ENCODE measurements around the gene PSMB7.

Gene PSMB7

GRCh38 chr9:124415102-124415851 is at the start of gene PSMB7:
Gene PSMB7, minus strand, starts transcription at chr9:124415442. Its CDS starts 17 bp downstream, at chr9:124415425.
- Histone ChIP-seq H3K4me3 (ENCODE audit: low read length in 2 of 2) (peak within 1 kb of the TSS; percentile 90 to 92), H3K27ac (ENCODE audit: low read depth in 2 of 2, low read length in 2 of 2) (peak within 1 kb of the TSS; percentile 3 to 52), H3K4me1 (ENCODE audit: control insufficient read depth in 2 of 2, insufficient read depth in 2 of 2, low read length in 2 of 2) (peaks cover 9 to 10% of the 10 kb centered on the region in 2 donors), H3K9ac (ENCODE audit: low read depth in 1 of 2, low read length in 2 of 2) (peak within 1 kb of the TSS; percentile 61 to 77), H3K36me3 (ENCODE audit: control insufficient read depth in 2 of 2, insufficient read depth in 2 of 2, low read length in 2 of 2) (peaks cover 31 to 35% of the 10 kb centered on the region in 2 donors), H3K9me3 (ENCODE audit: control insufficient read depth in 2 of 2, low read length in 2 of 2) (no peaks in the 10 kb centered on the region), H3K27me3 (ENCODE audit: control insufficient read depth in 2 of 2, insufficient read depth in 2 of 2, low read length in 2 of 2) (no peaks in the 10 kb centered on the region)

DNA sequence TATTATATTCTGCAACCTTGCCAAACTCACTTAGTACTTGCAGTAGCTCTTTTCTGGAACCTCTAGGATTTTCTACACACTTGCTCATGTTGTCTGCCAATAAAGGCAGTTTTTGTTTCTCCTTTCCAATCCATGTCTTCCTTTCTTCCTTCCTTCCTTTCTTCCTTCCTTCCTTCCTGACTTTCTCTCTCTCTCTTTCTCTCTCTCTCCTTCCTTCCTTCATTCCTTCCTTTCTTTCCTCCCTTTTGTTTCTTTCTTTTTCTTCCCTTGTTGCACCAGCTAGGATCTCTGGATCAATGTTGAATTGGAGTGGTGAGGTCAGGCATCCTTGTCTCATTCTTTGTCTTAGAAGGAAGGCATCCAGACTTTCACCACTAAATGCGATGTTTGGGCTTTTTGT is 47.5 kb upstream of the PSMB7 start:
- H3K9me3 ChIP-seq (ENCODE audit: control insufficient read depth in 2 of 2, low read length in 2 of 2): no peaks in the 10 kb centered on the region
- H3K36me3 ChIP-seq (ENCODE audit: control insufficient read depth in 2 of 2, insufficient read depth in 2 of 2, low read length in 2 of 2): no peaks in the 10 kb centered on the region
- no peak overlapping the region for H3K4me3 ChIP-seq (ENCODE audit: low read length in 2 of 2)
- no peak overlapping the region for H3K9ac ChIP-seq (ENCODE audit: low read depth in 1 of 2, low read length in 2 of 2)
- H3K27me3 ChIP-seq (ENCODE audit: control insufficient read depth in 2 of 2, insufficient read depth in 2 of 2, low read length in 2 of 2): peaks cover 0 to 2% of the 10 kb centered on the region in 2 donors
- H3K4me1 ChIP-seq (ENCODE audit: control insufficient read depth in 2 of 2, insufficient read depth in 2 of 2, low read length in 2 of 2): no peaks in the 10 kb centered on the region
- no peak overlapping the region for H3K27ac ChIP-seq (ENCODE audit: low read depth in 2 of 2, low read length in 2 of 2)

GRCh38 chr9:124458441-124458840 is 43.2 kb upstream of the PSMB7 start:
- H3K9me3 ChIP-seq (ENCODE audit: control insufficient read depth in 2 of 2, low read length in 2 of 2): no peaks in the 10 kb centered on the region
- peaks cover 0 to 2% of the 10 kb centered on the region in 2 donors for H3K4me1 ChIP-seq (ENCODE audit: control insufficient read depth in 2 of 2, insufficient read depth in 2 of 2, low read length in 2 of 2)
- no peaks in the 10 kb centered on the region for H3K36me3 ChIP-seq (ENCODE audit: control insufficient read depth in 2 of 2, insufficient read depth in 2 of 2, low read length in 2 of 2)
- H3K27me3 ChIP-seq (ENCODE audit: control insufficient read depth in 2 of 2, insufficient read depth in 2 of 2, low read length in 2 of 2): no peaks in the 10 kb centered on the region
- H3K27ac ChIP-seq (ENCODE audit: low read depth in 2 of 2, low read length in 2 of 2): no peak overlapping the region
- H3K4me3 ChIP-seq (ENCODE audit: low read length in 2 of 2): no peak overlapping the region
- H3K9ac ChIP-seq (ENCODE audit: low read depth in 1 of 2, low read length in 2 of 2): no peak overlapping the region

GRCh38 chr9:124457887-124458431 is 42.7 kb upstream of the PSMB7 start:
- peaks cover under 1 to 2% of the 10 kb centered on the region in 2 donors for H3K4me1 ChIP-seq (ENCODE audit: control insufficient read depth in 2 of 2, insufficient read depth in 2 of 2, low read length in 2 of 2)
- H3K9me3 ChIP-seq (ENCODE audit: control insufficient read depth in 2 of 2, low read length in 2 of 2): no peaks in the 10 kb centered on the region
- no peak overlapping the region for H3K9ac ChIP-seq (ENCODE audit: low read depth in 1 of 2, low read length in 2 of 2)
- H3K27me3 ChIP-seq (ENCODE audit: control insufficient read depth in 2 of 2, insufficient read depth in 2 of 2, low read length in 2 of 2): peaks cover 0 to under 1% of the 10 kb centered on the region in 2 donors
- H3K4me3 ChIP-seq (ENCODE audit: low read length in 2 of 2): no peak overlapping the region
- H3K36me3 ChIP-seq (ENCODE audit: control insufficient read depth in 2 of 2, insufficient read depth in 2 of 2, low read length in 2 of 2): no peaks in the 10 kb centered on the region
- no peak overlapping the region for H3K27ac ChIP-seq (ENCODE audit: low read depth in 2 of 2, low read length in 2 of 2)

DNA sequence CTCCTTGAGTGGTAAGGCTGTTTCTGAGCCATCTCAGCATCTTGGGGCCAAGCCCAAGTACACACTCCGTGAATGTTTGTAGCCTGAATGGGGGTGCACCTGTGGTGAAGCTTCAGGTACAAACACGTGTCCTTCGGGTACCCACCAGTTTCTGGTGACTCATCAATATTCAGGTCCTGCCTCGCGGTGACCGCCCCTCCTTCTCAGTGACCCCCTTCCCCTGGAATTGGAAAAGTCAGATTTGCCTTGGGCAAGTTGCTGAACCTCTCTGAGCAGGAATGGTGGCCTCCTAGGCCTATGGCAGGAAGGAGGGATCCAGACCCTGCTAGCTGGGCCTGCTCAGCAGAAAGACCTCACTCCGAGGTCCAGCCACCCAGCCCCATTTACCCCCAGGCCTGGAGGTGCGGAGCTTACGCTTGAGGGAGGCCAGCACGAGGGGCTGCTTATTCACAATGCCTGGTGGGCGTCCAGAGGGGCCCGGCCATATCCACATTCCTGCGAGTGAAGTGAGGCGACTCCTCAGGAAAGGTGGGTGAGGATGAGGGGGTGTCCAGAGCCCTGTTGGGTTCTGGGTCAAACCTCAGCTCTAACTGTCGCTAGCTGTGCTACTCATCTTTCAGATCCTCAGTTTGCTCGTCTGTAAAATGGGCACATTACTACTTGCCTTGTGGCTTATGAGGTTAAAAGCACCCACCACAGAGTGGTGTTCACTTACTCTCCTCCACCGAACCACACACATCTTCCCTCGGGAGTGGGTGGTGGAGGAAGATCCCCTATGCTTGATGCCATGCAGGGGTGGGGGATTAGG is 42.0 kb upstream of the PSMB7 start:
- Histone ChIP-seq H3K27ac (ENCODE audit: low read depth in 2 of 2, low read length in 2 of 2) (no peak overlapping the region), H3K27me3 (ENCODE audit: control insufficient read depth in 2 of 2, insufficient read depth in 2 of 2, low read length in 2 of 2) (peaks cover 2 to 3% of the 10 kb centered on the region in 2 donors), H3K9ac (ENCODE audit: low read depth in 1 of 2, low read length in 2 of 2) (no peak overlapping the region), H3K4me1 (ENCODE audit: control insufficient read depth in 2 of 2, insufficient read depth in 2 of 2, low read length in 2 of 2) (peaks cover 2% of the 10 kb centered on the region in 2 donors), H3K4me3 (ENCODE audit: low read length in 2 of 2) (no peak overlapping the region), H3K9me3 (ENCODE audit: control insufficient read depth in 2 of 2, low read length in 2 of 2) (no peaks in the 10 kb centered on the region), H3K36me3 (ENCODE audit: control insufficient read depth in 2 of 2, insufficient read depth in 2 of 2, low read length in 2 of 2) (no peaks in the 10 kb centered on the region)

GRCh38 chr9:124456341-124457078 is 41.3 kb upstream of the PSMB7 start:
- no peak overlapping the region for H3K27ac ChIP-seq (ENCODE audit: low read depth in 2 of 2, low read length in 2 of 2)
- H3K36me3 ChIP-seq (ENCODE audit: control insufficient read depth in 2 of 2, insufficient read depth in 2 of 2, low read length in 2 of 2): no peaks in the 10 kb centered on the region
- peaks cover 2% of the 10 kb centered on the region in 2 donors for H3K4me1 ChIP-seq (ENCODE audit: control insufficient read depth in 2 of 2, insufficient read depth in 2 of 2, low read length in 2 of 2)
- no peaks in the 10 kb centered on the region for H3K9me3 ChIP-seq (ENCODE audit: control insufficient read depth in 2 of 2, low read length in 2 of 2)
- no peak overlapping the region for H3K4me3 ChIP-seq (ENCODE audit: low read length in 2 of 2)
- peaks cover 5 to 6% of the 10 kb centered on the region in 2 donors for H3K27me3 ChIP-seq (ENCODE audit: control insufficient read depth in 2 of 2, insufficient read depth in 2 of 2, low read length in 2 of 2)
- no peak overlapping the region for H3K9ac ChIP-seq (ENCODE audit: low read depth in 1 of 2, low read length in 2 of 2)

GRCh38 chr9:124455820-124456219 is 40.6 kb upstream of the PSMB7 start:
- no peak overlapping the region for H3K27ac ChIP-seq (ENCODE audit: low read depth in 2 of 2, low read length in 2 of 2)
- no peak overlapping the region for H3K4me3 ChIP-seq (ENCODE audit: low read length in 2 of 2)
- H3K27me3 ChIP-seq (ENCODE audit: control insufficient read depth in 2 of 2, insufficient read depth in 2 of 2, low read length in 2 of 2): peaks cover 11 to 12% of the 10 kb centered on the region in 2 donors
- H3K9ac ChIP-seq (ENCODE audit: low read depth in 1 of 2, low read length in 2 of 2): no peak overlapping the region
- H3K36me3 ChIP-seq (ENCODE audit: control insufficient read depth in 2 of 2, insufficient read depth in 2 of 2, low read length in 2 of 2): no peaks in the 10 kb centered on the region
- H3K4me1 ChIP-seq (ENCODE audit: control insufficient read depth in 2 of 2, insufficient read depth in 2 of 2, low read length in 2 of 2): peaks cover 2% of the 10 kb centered on the region in 2 donors
- no peaks in the 10 kb centered on the region for H3K9me3 ChIP-seq (ENCODE audit: control insufficient read depth in 2 of 2, low read length in 2 of 2)

DNA sequence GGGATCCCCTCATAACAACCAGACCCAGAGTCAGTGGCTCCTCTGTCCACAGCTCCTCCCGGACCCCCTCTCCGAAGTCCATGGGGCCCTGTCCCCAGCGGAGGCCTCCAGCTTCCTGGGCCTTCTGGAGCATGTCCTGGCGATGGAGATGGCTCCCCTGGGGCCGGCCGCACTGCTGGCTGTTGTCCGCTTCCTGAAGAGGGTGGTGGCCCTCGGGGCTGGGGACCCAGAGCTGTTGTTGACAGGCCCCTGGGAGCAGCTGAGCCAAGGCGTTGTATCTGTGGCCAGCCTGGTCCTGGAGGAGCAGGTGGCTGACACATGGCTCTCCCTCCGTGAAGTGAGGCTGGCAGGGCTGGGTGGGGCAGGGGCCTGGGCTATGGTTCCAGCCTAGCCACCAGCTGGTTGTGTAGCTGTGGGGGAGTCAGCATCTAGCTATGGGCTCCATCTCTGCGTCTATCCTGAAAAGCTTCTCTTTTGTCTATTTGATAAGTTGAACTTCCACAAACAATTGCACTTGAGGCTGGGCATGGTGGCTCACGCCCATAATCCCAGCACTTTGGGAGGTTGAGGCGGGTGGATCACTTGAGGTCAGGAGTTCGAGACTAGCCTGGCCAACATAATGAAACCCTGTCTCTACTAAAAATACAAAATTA is 39.7 kb upstream of the PSMB7 start:
- Histone ChIP-seq H3K4me1 (ENCODE audit: control insufficient read depth in 2 of 2, insufficient read depth in 2 of 2, low read length in 2 of 2) (peaks cover 2% of the 10 kb centered on the region in 2 donors), H3K9me3 (ENCODE audit: control insufficient read depth in 2 of 2, low read length in 2 of 2) (no peaks in the 10 kb centered on the region), H3K36me3 (ENCODE audit: control insufficient read depth in 2 of 2, insufficient read depth in 2 of 2, low read length in 2 of 2) (no peaks in the 10 kb centered on the region), H3K27me3 (ENCODE audit: control insufficient read depth in 2 of 2, insufficient read depth in 2 of 2, low read length in 2 of 2) (peaks cover 16 to 17% of the 10 kb centered on the region in 2 donors), H3K4me3 (ENCODE audit: low read length in 2 of 2) (no peak overlapping the region), H3K9ac (ENCODE audit: low read depth in 1 of 2, low read length in 2 of 2) (no peak overlapping the region), H3K27ac (ENCODE audit: low read depth in 2 of 2, low read length in 2 of 2) (no peak overlapping the region)

DNA sequence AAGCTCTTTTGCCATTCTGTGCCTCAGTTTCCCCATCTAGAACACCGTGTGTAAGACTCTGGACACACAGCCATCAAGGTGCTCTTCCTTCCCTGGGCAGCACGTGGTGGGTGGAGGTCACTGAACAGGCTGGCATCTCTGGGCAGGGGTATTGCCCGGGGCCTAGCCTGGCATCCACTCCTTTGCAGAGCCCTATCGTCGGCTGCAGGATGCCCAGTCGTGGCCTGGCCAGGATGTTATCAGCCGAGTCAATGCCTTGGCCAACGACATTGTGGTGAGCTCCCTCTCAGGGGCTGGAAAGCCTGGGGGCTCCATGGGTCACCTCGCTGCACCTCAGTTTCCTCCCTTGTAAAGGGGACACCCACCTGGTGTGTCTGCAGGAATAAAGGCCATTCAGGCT is 39.1 kb upstream of the PSMB7 start:
- Histone ChIP-seq H3K36me3 (ENCODE audit: control insufficient read depth in 2 of 2, insufficient read depth in 2 of 2, low read length in 2 of 2) (no peaks in the 10 kb centered on the region), H3K9me3 (ENCODE audit: control insufficient read depth in 2 of 2, low read length in 2 of 2) (no peaks in the 10 kb centered on the region), H3K4me3 (ENCODE audit: low read length in 2 of 2) (no peak overlapping the region), H3K27me3 (ENCODE audit: control insufficient read depth in 2 of 2, insufficient read depth in 2 of 2, low read length in 2 of 2) (peaks cover 17 to 19% of the 10 kb centered on the region in 2 donors), H3K4me1 (ENCODE audit: control insufficient read depth in 2 of 2, insufficient read depth in 2 of 2, low read length in 2 of 2) (peaks cover 2% of the 10 kb centered on the region in 2 donors), H3K27ac (ENCODE audit: low read depth in 2 of 2, low read length in 2 of 2) (no peak overlapping the region), H3K9ac (ENCODE audit: low read depth in 1 of 2, low read length in 2 of 2) (no peak overlapping the region)
